Lower leg skin (tissue), 3 donors: Measurements from ENCODE around the gene CWF19L1.

ENCODE experiments used
- CTCF ChIP-seq, 3 donors: fragments of 450-650 bp; IDR thresholded peaks; one replicate each; pipeline ENCODE4 v1.5.1; 2016; ENCODE audit warnings: antibody characterized with exemption in 3 of 3, mild to moderate bottlenecking in 3 of 3, moderate library complexity in 2 of 3
- POLR2A ChIP-seq, 2 donors: fragments of 450-650 bp; IDR thresholded peaks; one replicate each; pipeline ENCODE4 v1.6.1; 2016 to 2017; ENCODE audit warnings: antibody characterized with exemption in 2 of 2, mild to moderate bottlenecking in 1 of 2, moderate library complexity in 1 of 2

- TF ChIP-seq POLR2A (IDR thresholded peaks at IDR 0.05) (no peak), CTCF (IDR thresholded peaks at IDR 0.05) (no peak)
These were observed 75.1 kb downstream of the CWF19L1 start for GRCh38 chr10:100192350-100192749.
